ENCODE measurements around the gene ACAP3.

The ACAP3 gene

DNA sequence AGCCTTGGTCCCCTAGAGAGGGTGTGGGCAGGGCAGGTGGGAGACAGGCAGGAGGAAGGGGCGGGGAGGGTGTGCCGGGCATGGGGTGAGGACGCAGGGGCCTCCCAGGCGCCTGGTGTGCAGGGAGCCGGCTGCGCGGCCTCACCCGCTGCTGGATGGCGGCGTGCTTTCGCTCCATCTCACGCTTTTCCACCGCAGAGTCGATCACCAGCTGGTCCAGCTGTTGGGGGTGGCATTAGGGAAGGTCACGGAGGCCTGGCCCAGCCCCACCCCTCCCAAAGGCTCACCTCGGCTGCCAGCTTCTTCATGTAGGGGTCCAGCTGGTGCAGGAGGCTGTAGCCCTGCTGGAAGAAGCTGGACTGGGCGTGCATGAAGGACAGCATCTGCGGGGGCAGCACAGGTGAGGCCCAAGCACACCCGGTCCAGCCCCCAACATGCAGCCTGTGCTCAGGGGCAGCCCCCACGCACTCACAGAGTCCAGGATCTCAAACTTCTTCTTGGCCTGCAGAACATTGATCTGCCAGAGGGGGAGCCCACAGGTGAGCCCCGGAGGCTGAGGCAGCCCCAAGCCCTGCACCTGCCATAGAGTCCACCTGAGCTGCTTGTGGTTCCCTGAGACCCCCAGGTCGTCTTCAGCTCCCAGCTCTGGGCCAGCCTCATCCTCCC, 7.9 kb downstream of the ACAP3 start:
- DNase-seq, result peak in 1 of 3 experiments; percentile 20

- peak in 2 of 3 experiments; percentile 40 to 51 for DNase-seq
Measured at GRCh38 chr1:1298861-1299685, 8.7 kb downstream of the ACAP3 start.

GRCh38 chr1:1297802-1298424, 9.8 kb downstream of the ACAP3 start:
- DNase-seq, result no peak

- DNase-seq, result no peak
Measured at GRCh38 chr1:1296070-1297061, 11.4 kb downstream of the ACAP3 start.

DNA sequence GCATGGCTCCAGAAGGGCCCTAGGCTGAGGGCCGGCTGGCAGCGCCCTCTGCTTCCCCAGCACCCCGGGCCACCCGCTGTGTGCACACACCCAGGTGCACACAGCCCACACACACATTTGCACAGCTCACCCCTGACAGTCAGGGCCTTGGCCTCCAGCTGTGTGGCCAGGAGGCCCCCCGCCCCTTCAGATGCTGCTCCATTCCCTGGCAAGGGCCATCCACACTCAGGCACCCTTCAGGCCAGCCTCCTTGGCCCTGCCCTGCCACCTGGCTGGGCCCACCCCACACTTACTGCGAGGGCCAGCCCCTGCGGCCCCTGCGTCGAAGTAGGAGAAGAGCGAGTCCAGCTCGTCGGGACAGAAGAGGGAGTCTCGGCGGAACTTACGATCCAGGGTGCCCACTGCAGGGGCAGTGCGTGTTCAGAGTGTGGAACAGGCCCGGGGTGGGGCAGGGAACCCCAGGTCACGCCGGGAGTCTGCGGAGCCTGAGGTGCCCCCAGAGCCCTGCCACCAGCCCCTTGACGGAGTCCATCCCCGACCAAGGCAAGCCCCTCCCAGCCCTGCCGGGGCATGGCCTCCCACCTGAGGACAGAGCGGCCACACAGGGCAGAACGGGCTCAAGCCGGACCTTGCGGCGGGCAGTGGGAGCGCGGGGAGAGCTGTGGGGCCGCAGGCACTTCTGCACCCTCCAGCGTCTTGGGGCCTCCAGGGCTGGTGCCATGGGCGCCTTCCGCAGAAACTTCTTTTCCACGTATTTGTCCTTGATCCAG, 12.4 kb downstream of the ACAP3 start:
- no peak for DNase-seq

GRCh38 chr1:1294250-1294890, 13.4 kb downstream of the ACAP3 start:
- no peak for DNase-seq

DNA sequence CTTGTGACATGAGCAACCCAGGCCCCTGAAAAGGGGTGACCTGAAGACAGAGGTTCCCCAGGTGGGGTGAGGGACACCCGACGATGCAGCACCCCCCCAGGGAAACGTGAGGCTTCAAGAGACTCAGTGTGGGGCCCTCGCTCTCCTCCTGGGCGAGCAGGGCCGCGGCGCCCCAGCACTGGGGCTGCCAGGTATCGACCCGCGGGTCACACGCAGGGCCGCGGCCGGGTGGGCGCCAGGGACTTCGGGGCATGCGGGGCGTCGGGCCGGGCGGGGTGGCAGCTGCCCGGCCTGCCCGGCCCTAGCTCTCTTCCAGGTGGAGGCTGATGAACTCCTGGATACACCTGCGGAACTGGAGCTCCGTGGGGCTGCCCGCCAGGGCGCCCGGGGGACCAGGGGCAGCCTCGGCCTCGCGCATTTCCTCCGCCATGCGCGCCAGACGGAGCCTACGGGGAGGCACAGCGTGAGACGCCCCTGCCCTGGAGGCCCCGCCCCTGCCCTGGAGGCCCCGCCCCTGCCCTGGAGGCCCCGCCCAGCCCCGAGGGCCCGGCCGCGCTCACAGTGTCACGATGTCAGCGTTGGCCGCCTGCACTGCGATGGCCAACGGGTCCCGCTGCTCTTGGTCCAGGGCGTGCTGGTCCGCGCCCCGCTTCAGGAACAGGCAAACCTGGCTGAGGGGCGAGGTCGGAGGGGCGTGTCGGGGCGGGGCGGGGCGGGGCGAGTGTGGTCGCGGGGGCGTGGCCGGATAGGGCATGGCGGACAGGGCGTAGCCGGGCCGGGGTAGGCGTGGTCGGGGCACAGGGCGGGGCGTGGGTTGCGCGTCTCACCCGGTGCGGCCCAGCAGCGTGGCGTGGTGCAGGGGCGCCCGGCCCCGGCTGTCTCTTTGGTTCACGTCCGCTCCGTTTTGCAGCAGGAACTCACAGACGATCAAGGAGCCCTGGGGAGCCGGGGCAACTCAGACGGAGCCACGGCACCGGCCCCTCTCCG, 14.2 kb downstream of the ACAP3 start:
- DNase-seq, result no peak

DNA sequence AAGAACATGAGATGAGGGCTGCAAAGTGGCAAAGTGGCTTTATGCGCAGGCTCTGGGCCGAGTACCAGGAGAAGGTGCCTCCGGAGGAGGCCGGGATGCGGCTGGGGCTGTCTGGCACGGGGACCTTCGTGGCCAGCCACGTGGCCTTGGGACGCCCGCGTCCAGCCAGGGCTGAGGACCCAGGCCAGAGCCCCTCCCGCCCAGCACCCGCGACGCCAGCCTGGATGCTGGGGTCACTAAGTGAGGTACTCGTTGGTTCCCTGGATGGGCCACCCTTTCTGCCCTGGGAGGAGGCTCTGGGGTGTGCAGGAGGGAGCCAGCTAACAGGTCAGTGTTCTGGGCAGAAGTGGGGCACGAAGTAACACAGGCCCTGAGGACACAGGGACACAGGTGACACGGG, 14.9 kb downstream of the ACAP3 start:
- DNase-seq, result no peak

DNA sequence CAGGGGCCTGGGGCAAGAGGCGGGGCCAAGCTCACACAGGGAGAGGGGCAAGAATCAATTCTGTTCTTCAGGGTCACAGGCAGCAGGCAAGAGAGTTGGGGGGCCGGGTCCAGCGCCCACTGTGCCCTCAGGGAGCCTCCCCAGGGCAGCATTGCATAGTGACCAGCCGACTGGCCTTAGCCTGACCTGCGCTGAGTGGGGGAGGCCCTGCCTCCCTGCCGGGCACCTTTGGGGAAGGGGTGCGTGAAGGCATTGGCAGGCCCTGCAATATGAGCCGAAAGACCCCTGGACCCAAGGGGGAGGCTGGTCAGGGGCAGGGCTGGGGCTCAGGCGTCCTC, 15.3 kb downstream of the ACAP3 start:
- DNase-seq, result no peak

- peak; percentile 71 to 86 (median 83) for DNase-seq
Measured at GRCh38 chr1:1291548-1292441, 15.9 kb downstream of the ACAP3 start.

DNA sequence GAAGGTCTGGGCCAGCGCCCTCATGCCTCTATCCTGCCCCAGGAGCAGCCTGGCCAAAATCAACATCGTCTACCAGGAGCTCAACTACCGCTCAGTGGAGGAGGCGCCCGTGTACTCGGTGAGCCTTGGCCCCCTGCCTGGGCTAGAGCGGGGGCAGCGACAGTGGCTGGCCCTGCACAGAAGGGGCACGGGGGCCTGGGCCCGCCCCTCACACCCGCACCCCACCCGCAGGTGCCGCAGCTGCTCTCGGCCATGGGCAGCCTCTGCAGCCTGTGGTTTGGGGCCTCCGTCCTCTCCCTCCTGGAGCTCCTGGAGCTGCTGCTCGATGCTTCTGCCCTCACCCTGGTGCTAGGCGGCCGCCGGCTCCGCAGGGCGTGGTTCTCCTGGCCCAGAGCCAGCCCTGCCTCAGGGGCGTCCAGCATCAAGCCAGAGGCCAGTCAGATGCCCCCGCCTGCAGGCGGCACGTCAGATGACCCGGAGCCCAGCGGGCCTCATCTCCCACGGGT, 16.7 kb downstream of the ACAP3 start:
- peak; percentile 43 to 76 (median 61) for DNase-seq

- peak; percentile 20 to 36 (median 24) for DNase-seq
Measured at GRCh38 chr1:1290238-1290731, 17.4 kb downstream of the ACAP3 start.

DNA sequence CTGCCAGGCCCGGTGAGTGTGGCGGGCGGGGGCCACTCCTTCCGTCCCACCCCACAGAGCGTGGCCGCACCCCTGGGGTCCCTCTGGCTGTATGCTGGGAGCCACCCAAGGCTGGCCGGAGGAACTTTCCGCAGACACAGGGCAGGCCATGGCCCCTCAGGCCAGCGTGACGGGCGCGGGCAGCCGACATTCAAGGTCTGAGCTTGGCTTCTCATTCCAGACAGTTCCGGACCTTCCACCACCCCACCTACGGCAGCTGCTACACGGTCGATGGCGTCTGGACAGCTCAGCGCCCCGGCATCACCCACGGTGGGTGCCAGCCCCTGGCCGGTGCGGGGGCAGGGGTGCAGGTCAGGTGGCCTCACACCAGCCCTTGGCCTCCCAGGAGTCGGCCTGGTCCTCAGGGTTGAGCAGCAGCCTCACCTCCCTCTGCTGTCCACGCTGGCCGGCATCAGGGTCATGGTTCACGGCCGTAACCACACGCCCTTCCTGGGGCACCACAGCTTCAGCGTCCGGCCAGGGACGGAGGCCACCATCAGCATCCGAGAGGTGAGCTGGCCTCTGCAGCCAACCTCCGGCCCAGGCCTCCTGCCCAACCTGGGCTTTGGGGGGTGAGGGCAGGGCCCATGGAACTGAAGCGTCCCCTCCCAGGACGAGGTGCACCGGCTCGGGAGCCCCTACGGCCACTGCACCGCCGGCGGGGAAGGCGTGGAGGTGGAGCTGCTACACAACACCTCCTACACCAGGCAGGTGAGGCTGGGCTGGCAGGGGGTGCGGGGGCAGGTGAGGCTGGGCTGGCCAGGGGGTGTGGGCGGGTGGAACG, 20.2 kb downstream of the ACAP3 start:
- peak in 2 of 3 experiments; percentile 6 to 39 for DNase-seq

DNA sequence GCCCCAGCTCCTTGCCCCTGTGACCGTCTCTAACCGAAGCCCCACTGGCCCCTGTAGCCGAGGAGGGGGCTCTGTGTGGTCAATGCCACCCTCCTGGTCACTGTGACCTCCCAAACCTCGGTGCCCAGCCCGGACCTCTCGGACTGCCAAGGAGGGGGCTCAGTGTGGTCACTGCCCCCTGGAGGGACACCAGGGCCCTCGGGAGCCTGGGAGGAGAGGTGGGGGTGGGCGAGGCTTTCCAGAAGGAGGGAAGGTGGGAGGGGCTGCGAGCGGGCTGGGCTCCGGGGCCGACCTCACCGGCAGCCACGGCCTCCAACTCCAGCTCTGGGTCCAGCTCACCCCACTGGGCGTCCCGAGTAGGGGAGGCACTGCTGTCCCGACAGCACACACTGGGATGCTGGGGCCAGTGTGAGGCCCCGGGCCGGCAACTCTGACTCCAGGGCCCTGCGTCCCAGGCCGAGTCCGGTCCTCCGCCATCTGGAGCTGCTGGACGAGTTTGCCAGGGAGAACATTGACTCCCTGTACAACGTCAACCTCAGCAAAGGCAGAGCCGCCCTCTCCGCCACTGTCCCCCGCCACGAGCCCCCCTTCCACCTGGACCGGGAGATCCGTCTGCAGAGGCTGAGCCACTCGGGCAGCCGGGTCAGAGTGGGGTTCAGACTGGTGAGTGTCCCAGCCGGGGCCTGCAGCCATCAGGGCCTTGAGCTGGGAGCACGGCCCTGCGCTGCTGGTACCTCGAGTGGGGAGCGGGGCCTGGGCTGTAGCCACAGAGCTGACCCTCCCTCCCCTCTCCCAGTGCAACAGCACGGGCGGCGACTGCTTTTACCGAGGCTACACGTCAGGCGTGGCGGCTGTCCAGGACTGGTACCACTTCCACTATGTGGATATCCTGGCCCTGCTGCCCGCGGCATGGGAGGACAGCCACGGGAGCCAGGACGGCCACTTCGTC, 21.1 kb downstream of the ACAP3 start:
- no peak for DNase-seq

DNA sequence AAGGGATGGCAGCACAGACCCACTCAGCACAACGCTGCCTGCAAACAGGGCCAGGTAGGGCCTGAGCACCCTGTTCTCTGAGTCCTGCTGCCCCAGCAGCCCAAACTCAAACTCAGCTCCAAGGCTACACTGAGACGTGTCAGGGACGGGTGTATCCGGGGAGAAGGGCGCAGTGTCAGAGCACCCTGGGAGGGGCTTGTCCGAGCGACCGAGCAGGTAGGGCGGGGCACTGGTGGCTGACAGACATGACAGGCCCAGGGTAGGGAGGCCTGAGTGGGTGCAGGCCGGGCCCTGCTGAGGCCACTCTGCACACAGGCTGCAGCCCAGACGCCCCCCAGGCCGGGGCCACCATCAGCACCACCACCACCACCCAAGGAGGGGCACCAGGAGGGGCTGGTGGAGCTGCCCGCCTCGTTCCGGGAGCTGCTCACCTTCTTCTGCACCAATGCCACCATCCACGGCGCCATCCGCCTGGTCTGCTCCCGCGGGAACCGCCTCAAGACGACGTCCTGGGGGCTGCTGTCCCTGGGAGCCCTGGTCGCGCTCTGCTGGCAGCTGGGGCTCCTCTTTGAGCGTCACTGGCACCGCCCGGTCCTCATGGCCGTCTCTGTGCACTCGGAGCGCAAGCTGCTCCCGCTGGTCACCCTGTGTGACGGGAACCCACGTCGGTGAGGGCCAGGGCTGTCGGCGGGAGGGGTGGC, 22.0 kb downstream of the ACAP3 start:
- DNase-seq, result peak in 2 of 3 experiments; percentile 29

- DNase-seq, result no peak
Measured at GRCh38 chr1:1285102-1285571, 22.6 kb downstream of the ACAP3 start.

Measured in NCI-H1417 (cell line).